Endodermal cell (in vitro differentiated cells): Measurements from ENCODE around the gene FAM193B. TPM values are rescaled to one million over a fixed set of nuclear protein-coding genes. Genes with fewer than 3 reads are reported as not detected.

Experiments used
- DNase-seq: peaks from one replicate; pipeline ENCODE4 v3.0.0-alpha.2; 2017
- H3K27ac ChIP-seq: 2 replicates; pipeline ENCODE4 v1.5.1; 2013; ENCODE audit warnings: mild to moderate bottlenecking, low read depth, low read length, moderate library complexity
- H3K27me3 ChIP-seq: 2 replicates; pipeline ENCODE4 v1.6.1; 2013; ENCODE audit warnings: mild to moderate bottlenecking, low read length, moderate library complexity; ENCODE audit not compliant: insufficient read depth, control insufficient read depth, poor library complexity, severe bottlenecking
- H3K36me3 ChIP-seq: 2 replicates; pipeline ENCODE4 v1.7.0; 2013; ENCODE audit warnings: mild to moderate bottlenecking, low read length, moderate library complexity; ENCODE audit not compliant: control insufficient read depth, insufficient read depth
- H3K4me1 ChIP-seq: one replicate; pipeline ENCODE4 v1.7.0; 2013; ENCODE audit warnings: low read length; ENCODE audit not compliant: control insufficient read depth, insufficient read depth
- H3K4me3 ChIP-seq: 2 replicates; pipeline ENCODE4 v1.5.1; 2013; ENCODE audit warnings: mild to moderate bottlenecking, low read length, moderate library complexity
- H3K9ac ChIP-seq: 2 replicates; pipeline ENCODE4 v1.6.1; 2013; ENCODE audit warnings: mild to moderate bottlenecking, low read length, moderate library complexity; ENCODE audit not compliant: poor library complexity, severe bottlenecking; ENCODE audit errors: extremely low read depth
- H3K9me3 ChIP-seq: 2 replicates; pipeline ENCODE4 v1.6.1; 2013; ENCODE audit warnings: mild to moderate bottlenecking, low read length, moderate library complexity; ENCODE audit not compliant: control insufficient read depth
- H3K27ac Mint-ChIP-seq: 2 replicates; pipeline ENCODE4 v1.8.0; 2020; ENCODE audit warnings: mixed read lengths
- H3K27me3 Mint-ChIP-seq: 2 replicates; pipeline ENCODE4 v1.8.0; 2021; ENCODE audit warnings: mild to moderate bottlenecking, mixed read lengths; ENCODE audit not compliant: insufficient read depth
- H3K36me3 Mint-ChIP-seq: 2 replicates; pipeline ENCODE4 v1.8.0; 2020; ENCODE audit warnings: low read depth, mixed read lengths
- H3K4me1 Mint-ChIP-seq: 2 replicates; pipeline ENCODE4 v1.8.0; 2020; ENCODE audit warnings: mixed read lengths
- H3K4me3 Mint-ChIP-seq: 2 replicates; pipeline ENCODE4 v1.8.0; 2020; ENCODE audit warnings: mild to moderate bottlenecking, moderate library complexity, mixed read lengths
- H3K9me3 Mint-ChIP-seq: 2 replicates; pipeline ENCODE4 v1.8.0; 2020; ENCODE audit warnings: mild to moderate bottlenecking, mixed read lengths
- CTCF ChIP-seq: fragments of 200-600 bp; sonication (generic); conservative IDR thresholded peaks from 2 replicates; pipeline ENCODE4 v1.5.0; 2021; ENCODE audit warnings: antibody characterized with exemption, mild to moderate bottlenecking
- WGBS, 2 experiments: methylation state at CpG; one replicate each; pipeline versions ENCODE4 v1.1.5 to v1.1.7; 2013; ENCODE audit warnings: missing lambda C conversion rate in 2 of 2, mixed read lengths in 1 of 2; ENCODE audit not compliant: insufficient coverage in 1 of 2, insufficient read length in 1 of 2; 5-methylcytosine and 5-hydroxymethylcytosine counted together
- total RNA-seq, 2 donors: library from RNA; stranded (reverse); fragmentation: NEBNext Ultra II Directional in 1 of 2; extraction: Animal tissue kit (Norgen Biotek cat#: 25700) in 1 of 2; gene quantifications; 2 replicates in 1 of 2; 3 replicates in 1 of 2; pipeline ENCODE4 v1.2.1, GENCODE V29; 2021

FAM193B gene
- total RNA-seq, 2 donors from 2014 or later, result 112 to 115 TPM

GRCh38 chr5:177553671-177554429 is 513 bp downstream of the FAM193B start:
- H3K27ac ChIP-seq, result peak overlapping the region; percentile 33

GRCh38 chr5:177552839-177553455 is 1.4 kb downstream of the FAM193B start:
- peaks cover 9% of the 10 kb centered on the region for H3K4me1 ChIP-seq
- H3K4me3 Mint-ChIP-seq, result peak overlapping the region; percentile 82
- no peak for TF ChIP-seq CTCF
- peak; percentile 53 for DNase-seq
- no peaks in the 10 kb centered on the region for H3K27me3 ChIP-seq
- H3K4me1 Mint-ChIP-seq, result peaks cover 23% of the 10 kb centered on the region
- peaks cover 38% of the 10 kb centered on the region for H3K36me3 ChIP-seq
- peak overlapping the region; percentile 61 for H3K9ac ChIP-seq
- no peaks in the 10 kb centered on the region for H3K9me3 Mint-ChIP-seq
- H3K9me3 ChIP-seq, result no peaks in the 10 kb centered on the region
- 62 to 67% methylated on average over 15 to 16 of the region's 16 CpGs for WGBS, 2 experiments
- no peak overlapping the region for H3K27ac ChIP-seq
- peak overlapping the region; percentile 83 for H3K27ac Mint-ChIP-seq
- H3K27me3 Mint-ChIP-seq, result no peaks in the 10 kb centered on the region
- H3K4me3 ChIP-seq, result peak overlapping the region; percentile 92
- peaks cover 31% of the 10 kb centered on the region for H3K36me3 Mint-ChIP-seq

More at GRCh38 chr5:177553671-177554429, 513 bp downstream of the FAM193B start:
- peak; percentile 73 for DNase-seq
- Histone ChIP-seq H3K4me1 (peaks cover 9% of the 10 kb centered on the region), H3K9ac (peak overlapping the region; percentile 61), H3K36me3 (peaks cover 38% of the 10 kb centered on the region), H3K9me3 (no peaks in the 10 kb centered on the region), H3K27me3 (no peaks in the 10 kb centered on the region), H3K4me3 (peak overlapping the region; percentile 92)
- Mint-ChIP-seq H3K9me3 (peaks cover 4% of the 10 kb centered on the region), H3K27me3 (no peaks in the 10 kb centered on the region), H3K27ac (peak overlapping the region; percentile 83), H3K36me3 (peaks cover 30% of the 10 kb centered on the region), H3K4me3 (peak overlapping the region; percentile 82), H3K4me1 (peaks cover 14% of the 10 kb centered on the region)
- no peak for TF ChIP-seq CTCF
- WGBS, 2 experiments, result 0 to 1% methylated on average over 31 to 72 of the region's 72 CpGs

- Mint-ChIP-seq H3K4me3 (no peak overlapping the region), H3K36me3 (peaks cover 36% of the 10 kb centered on the region), H3K27me3 (no peaks in the 10 kb centered on the region), H3K4me1 (peaks cover 40% of the 10 kb centered on the region), H3K9me3 (no peaks in the 10 kb centered on the region), H3K27ac (no peak overlapping the region)
- Histone ChIP-seq H3K9me3 (no peaks in the 10 kb centered on the region), H3K4me3 (no peak overlapping the region), H3K27me3 (no peaks in the 10 kb centered on the region), H3K9ac (no peak overlapping the region), H3K4me1 (peaks cover 18% of the 10 kb centered on the region), H3K27ac (no peak overlapping the region), H3K36me3 (peaks cover 46% of the 10 kb centered on the region)
- no peak for TF ChIP-seq CTCF
- WGBS, 2 experiments, result 100% methylated on average over 1 of the region's 1 CpG
- no peak for DNase-seq
These were observed 4.2 kb downstream of the FAM193B start for GRCh38 chr5:177550122-177550521.
